Keratinocyte (primary cell): Measurements from ENCODE around the gene RGS18.

Experiments used
- EZH2 ChIP-seq: IDR thresholded peaks from one replicate; pipeline ENCODE4 v1.6.1; 2012; ENCODE audit warnings: inconsistent platforms, mild to moderate bottlenecking, low read length, moderate library complexity
- TF ChIP-seq, protein P1 (sequence below), 3 experiments: IDR thresholded peaks in 1 of 3; conservative IDR thresholded peaks in 1 of 3; optimal IDR thresholded peaks in 1 of 3; 2 replicates in 2 of 3; 3 replicates in 1 of 3; pipeline versions ENCODE3 to v1.5.1; 2011; ENCODE audit warnings: low read length in 3 of 3, mild to moderate bottlenecking in 3 of 3, moderate library complexity in 2 of 3, control low read depth in 1 of 3, inconsistent platforms in 1 of 3; ENCODE audit not compliant: insufficient read depth in 2 of 3; ENCODE audit errors: extremely low read depth in 1 of 3

DNA sequence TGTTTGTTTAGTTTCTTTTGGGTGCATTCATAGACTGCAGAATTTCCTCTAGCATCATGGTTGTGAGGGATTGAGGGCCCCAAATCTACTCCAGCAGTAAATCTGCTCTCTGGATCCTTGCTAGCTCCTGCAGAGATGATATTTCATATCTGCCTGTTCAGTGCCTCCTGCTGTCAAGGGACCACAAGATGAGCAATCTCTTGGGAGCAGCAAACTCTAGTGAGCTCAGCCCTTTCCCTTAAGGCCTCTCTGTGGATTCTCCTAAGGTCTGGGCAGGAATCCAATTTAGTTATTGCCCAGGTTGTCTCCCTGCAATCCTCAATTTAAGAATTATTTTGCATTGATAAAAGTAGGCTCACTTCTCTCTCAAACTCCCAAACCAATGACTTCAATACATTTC is 76.9 kb downstream of the RGS18 start:
- TF ChIP-seq, protein P1, sequence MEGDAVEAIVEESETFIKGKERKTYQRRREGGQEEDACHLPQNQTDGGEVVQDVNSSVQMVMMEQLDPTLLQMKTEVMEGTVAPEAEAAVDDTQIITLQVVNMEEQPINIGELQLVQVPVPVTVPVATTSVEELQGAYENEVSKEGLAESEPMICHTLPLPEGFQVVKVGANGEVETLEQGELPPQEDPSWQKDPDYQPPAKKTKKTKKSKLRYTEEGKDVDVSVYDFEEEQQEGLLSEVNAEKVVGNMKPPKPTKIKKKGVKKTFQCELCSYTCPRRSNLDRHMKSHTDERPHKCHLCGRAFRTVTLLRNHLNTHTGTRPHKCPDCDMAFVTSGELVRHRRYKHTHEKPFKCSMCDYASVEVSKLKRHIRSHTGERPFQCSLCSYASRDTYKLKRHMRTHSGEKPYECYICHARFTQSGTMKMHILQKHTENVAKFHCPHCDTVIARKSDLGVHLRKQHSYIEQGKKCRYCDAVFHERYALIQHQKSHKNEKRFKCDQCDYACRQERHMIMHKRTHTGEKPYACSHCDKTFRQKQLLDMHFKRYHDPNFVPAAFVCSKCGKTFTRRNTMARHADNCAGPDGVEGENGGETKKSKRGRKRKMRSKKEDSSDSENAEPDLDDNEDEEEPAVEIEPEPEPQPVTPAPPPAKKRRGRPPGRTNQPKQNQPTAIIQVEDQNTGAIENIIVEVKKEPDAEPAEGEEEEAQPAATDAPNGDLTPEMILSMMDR (optimal IDR thresholded peaks at IDR 0.05 in 1 of 3, IDR thresholded peaks at IDR 0.05 in 1 of 3, conservative IDR thresholded peaks at IDR 0.05 in 1 of 3; ENCODE audit: extremely low read depth in 1 of 3, insufficient read depth in 2 of 3, low read length in 3 of 3) = no peak
- no peak for TF ChIP-seq EZH2
